ENCODE data around the gene BHLHA15.

Gene BHLHA15

DNA sequence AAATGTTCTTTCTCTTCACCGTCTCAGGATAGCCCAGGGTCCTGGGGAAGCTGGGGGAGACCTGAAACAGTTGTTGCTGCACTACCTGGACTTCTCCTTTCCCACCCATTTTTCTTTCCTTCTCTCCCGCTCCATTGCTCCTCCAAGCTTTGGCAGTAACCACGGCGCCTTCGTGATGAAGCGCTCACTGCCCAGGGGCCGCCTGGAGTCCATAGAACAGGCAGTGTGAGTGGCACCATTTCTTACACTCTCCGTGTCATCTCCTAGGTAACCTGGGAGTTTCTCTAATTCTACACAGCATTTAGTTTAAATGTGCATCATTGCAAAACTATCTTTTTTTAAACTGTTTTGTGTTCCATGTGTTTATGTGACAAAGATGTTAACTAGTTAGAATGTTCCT, 40.3 kb upstream of the BHLHA15 start:
- Histone ChIP-seq H3K4me3 (ENCODE audit: insufficient read depth, low read depth, low read length) (no peak overlapping the region), H3K4me1 (ENCODE audit: control insufficient read depth, insufficient read depth, low read length) (no peaks in the 10 kb centered on the region), H3K36me3 (ENCODE audit: control insufficient read depth, insufficient read depth, low read length) (no peaks in the 10 kb centered on the region), H3K27me3 (ENCODE audit: control insufficient read depth, insufficient read depth, low read length, poor library complexity, severe bottlenecking) (no peaks in the 10 kb centered on the region), H3K27ac (ENCODE audit: insufficient read depth, low read depth, low read length, poor library complexity, severe bottlenecking) (no peak overlapping the region), H3K9me3 (ENCODE audit: control insufficient read depth, low read length) (no peaks in the 10 kb centered on the region)
- WGBS, 2 experiments: 92 to 94% methylated on average over 8 of the region's 8 CpGs

DNA sequence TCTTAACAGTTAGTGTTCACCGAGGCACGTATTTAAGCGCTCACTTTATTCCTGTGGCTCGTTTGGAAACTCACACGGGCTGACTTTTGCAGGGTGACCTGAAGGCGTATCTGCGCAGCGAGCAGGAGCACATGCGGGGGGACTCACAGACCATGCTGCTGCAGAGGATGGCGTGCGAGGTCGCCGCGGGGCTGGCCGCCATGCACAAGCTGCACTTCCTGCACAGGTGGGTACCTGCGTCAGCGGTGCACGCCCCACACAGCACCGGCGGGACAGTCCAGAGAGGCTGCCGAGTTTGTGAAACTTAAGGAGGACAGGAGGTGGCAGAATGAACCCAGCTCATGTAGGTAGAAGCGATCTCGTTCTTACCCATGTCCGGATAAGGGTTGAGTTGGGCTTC, 39.8 kb upstream of the BHLHA15 start:
- 96% methylated on average over 24 of the region's 24 CpGs for WGBS, 2 experiments
- H3K27ac ChIP-seq (ENCODE audit: insufficient read depth, low read depth, low read length, poor library complexity, severe bottlenecking): no peak overlapping the region
- H3K36me3 ChIP-seq (ENCODE audit: control insufficient read depth, insufficient read depth, low read length): no peaks in the 10 kb centered on the region
- no peaks in the 10 kb centered on the region for H3K9me3 ChIP-seq (ENCODE audit: control insufficient read depth, low read length)
- H3K27me3 ChIP-seq (ENCODE audit: control insufficient read depth, insufficient read depth, low read length, poor library complexity, severe bottlenecking): no peaks in the 10 kb centered on the region
- no peak overlapping the region for H3K4me3 ChIP-seq (ENCODE audit: insufficient read depth, low read depth, low read length)
- no peaks in the 10 kb centered on the region for H3K4me1 ChIP-seq (ENCODE audit: control insufficient read depth, insufficient read depth, low read length)

DNA sequence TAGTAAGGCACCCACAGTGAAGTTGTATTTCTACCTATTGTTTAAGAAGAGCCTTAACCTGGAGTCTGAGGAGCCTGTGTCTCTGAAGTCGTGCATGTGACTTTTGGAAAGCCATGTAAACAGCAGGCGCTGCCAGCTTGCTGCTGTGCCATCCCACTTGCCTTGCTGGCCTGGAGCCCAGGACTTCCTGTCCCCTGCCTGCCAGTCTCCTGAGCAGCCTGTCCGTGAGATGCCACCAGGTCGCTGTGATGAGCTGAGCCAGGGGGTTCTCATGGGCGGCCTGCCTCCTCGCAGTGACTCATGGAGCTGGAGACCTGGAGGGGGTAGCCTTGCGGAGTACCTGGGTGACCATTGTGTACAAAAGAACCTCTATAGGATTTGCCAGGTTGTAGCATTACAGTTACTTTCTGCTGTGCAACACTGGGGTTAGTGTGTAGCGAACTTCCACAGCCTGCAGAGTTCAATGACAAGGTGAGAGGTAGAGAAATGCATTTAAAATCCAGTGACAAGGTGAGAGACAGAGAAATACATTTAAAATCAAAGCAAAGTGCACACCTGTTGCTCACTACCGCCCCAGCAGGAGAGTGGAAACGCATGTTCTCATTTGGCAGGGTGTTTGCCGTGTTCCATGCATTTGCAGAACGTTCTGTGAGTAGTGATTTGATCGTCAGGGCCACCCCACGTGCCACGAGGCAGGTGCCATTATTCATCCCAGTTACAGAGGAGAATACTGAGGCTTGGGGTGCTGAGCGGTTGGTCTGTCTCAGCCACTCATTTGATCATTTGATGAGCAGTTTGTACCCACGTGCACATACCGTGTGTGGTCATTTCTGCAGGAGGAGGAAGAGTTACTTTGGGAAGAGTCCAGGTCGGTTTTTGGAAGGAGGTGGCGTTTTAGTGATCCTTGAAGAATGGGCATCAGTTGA, 36.6 kb upstream of the BHLHA15 start:
- H3K4me1 ChIP-seq (ENCODE audit: control insufficient read depth, insufficient read depth, low read length): no peaks in the 10 kb centered on the region
- H3K9me3 ChIP-seq (ENCODE audit: control insufficient read depth, low read length): no peaks in the 10 kb centered on the region
- no peaks in the 10 kb centered on the region for H3K27me3 ChIP-seq (ENCODE audit: control insufficient read depth, insufficient read depth, low read length, poor library complexity, severe bottlenecking)
- H3K27ac ChIP-seq (ENCODE audit: insufficient read depth, low read depth, low read length, poor library complexity, severe bottlenecking): no peak overlapping the region
- WGBS, 2 experiments: 94 to 95% methylated on average over 20 of the region's 20 CpGs
- no peaks in the 10 kb centered on the region for H3K36me3 ChIP-seq (ENCODE audit: control insufficient read depth, insufficient read depth, low read length)
- H3K4me3 ChIP-seq (ENCODE audit: insufficient read depth, low read depth, low read length): no peak overlapping the region

DNA sequence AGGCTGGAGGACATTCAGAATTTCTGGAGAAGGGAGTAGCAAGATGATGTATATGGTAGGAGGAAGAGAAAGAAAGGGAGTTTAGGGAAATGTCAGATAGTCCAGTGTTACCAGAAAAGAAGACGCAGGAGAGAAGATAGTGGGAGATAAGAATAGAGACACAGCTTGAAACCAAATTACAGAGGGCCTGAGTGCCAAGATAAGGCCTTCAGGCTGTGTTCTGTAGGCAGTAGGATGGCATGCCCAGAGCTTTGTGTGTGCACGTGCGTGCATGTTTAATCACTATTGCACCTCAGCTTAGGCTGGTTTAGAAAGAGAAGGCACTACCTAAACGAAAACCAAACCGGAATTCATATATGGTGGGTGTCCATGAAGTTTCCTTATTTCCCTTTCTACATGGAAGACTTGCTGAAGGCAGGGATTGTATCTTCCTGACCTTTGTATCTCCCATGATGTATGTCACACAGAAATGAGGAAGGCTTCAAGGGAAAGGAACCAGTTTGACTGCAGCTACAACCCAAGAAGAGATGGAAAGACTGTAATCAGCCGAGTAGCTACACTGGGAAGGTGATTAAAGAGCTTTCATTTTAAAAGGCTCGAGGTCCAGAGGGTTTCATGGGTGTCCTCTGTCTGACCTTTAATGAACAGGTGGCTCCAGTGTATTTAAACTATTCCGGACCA, 35.8 kb upstream of the BHLHA15 start:
- H3K27me3 ChIP-seq (ENCODE audit: control insufficient read depth, insufficient read depth, low read length, poor library complexity, severe bottlenecking): no peaks in the 10 kb centered on the region
- no peak overlapping the region for H3K27ac ChIP-seq (ENCODE audit: insufficient read depth, low read depth, low read length, poor library complexity, severe bottlenecking)
- H3K4me3 ChIP-seq (ENCODE audit: insufficient read depth, low read depth, low read length): no peak overlapping the region
- H3K4me1 ChIP-seq (ENCODE audit: control insufficient read depth, insufficient read depth, low read length): no peaks in the 10 kb centered on the region
- 95% methylated on average over 8 of the region's 8 CpGs for WGBS, 2 experiments
- H3K9me3 ChIP-seq (ENCODE audit: control insufficient read depth, low read length): no peaks in the 10 kb centered on the region
- H3K36me3 ChIP-seq (ENCODE audit: control insufficient read depth, insufficient read depth, low read length): no peaks in the 10 kb centered on the region

DNA sequence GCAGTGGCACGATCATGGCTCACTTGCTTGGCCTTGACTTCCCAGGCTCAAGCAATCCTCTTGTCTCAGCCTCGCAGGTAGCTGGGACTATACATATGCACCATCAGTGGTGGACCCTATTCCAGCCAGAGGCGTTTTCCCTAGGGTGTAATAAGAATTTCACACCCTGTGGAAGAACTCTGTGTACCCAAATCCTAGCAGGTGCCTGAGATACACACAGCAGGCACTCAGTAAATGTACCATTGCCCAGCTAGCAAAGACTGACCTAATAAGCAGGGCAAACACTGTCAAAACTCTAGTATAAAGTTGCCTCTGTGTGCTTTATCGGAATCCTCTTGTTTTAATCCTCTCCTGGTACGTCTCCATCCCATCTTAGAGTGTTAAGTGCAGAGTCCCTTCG, 33.7 kb upstream of the BHLHA15 start:
- Histone ChIP-seq H3K27ac (ENCODE audit: insufficient read depth, low read depth, low read length, poor library complexity, severe bottlenecking) (no peak overlapping the region), H3K4me3 (ENCODE audit: insufficient read depth, low read depth, low read length) (no peak overlapping the region), H3K27me3 (ENCODE audit: control insufficient read depth, insufficient read depth, low read length, poor library complexity, severe bottlenecking) (no peaks in the 10 kb centered on the region), H3K9me3 (ENCODE audit: control insufficient read depth, low read length) (no peaks in the 10 kb centered on the region), H3K36me3 (ENCODE audit: control insufficient read depth, insufficient read depth, low read length) (no peaks in the 10 kb centered on the region), H3K4me1 (ENCODE audit: control insufficient read depth, insufficient read depth, low read length) (no peaks in the 10 kb centered on the region)
- WGBS, 2 experiments: 93 to 95% methylated on average over 6 of the region's 6 CpGs

DNA sequence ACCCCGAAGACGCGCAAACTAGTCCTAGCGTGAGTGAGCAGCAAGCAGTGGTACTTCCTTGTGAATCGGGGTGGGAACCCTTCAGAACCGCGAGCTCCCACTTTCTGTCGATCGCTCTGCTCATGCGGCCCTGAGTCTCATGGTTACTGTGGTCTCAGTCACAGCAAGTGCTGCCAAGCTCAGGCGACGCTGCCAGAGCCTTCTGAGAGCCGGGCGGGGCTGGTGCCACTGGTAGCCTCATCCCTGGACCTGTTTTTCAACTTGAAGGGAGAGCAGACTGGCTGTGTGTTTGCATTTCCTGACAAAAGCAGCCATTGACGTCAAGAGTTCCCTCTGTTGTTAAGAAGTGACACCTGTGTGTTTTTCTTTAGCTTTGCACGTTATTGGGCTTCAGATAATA, 32.9 kb upstream of the BHLHA15 start:
- H3K4me3 ChIP-seq (ENCODE audit: insufficient read depth, low read depth, low read length): no peak overlapping the region
- no peaks in the 10 kb centered on the region for H3K9me3 ChIP-seq (ENCODE audit: control insufficient read depth, low read length)
- 92 to 93% methylated on average over 16 of the region's 16 CpGs for WGBS, 2 experiments

DNA sequence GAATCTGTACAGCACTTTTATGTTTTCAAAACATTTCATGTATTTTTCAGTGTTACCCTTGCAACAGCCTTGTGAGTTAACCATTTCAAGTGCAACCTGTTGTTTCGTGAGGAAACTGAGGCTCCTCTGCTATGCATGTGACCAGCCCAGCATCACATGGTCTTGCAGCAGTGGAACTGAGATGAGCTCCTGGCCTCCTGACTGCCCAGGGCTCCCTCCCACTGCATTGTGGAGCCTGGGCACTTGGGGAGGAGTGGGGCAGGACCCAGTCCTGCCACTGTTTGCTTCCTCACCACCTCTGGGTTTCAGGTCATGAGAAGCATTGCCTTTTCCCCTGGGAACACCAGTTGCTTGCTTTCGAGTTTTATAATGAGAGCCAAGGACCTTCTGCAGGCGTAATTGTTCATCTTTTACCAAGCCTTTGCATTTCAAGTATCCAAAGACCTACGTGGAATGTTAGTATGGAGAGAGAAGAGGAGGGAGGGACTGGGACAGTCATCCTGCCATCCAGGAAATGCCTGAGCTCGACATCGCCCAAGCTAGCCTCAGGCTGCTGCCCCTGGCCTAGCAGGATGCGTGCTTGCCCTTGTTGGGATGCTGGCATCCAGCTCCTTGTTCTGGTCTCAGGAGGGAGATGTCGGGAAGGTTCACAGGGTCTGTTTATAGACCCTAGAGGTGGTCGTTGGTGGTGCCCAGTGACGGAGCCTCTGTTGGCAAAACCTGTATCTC, 32.3 kb upstream of the BHLHA15 start:
- H3K27ac ChIP-seq (ENCODE audit: insufficient read depth, low read depth, low read length, poor library complexity, severe bottlenecking): no peak overlapping the region
- no peaks in the 10 kb centered on the region for H3K36me3 ChIP-seq (ENCODE audit: control insufficient read depth, insufficient read depth, low read length)
- H3K9me3 ChIP-seq (ENCODE audit: control insufficient read depth, low read length): no peaks in the 10 kb centered on the region
- 91 to 92% methylated on average over 10 of the region's 10 CpGs for WGBS, 2 experiments
- H3K4me1 ChIP-seq (ENCODE audit: control insufficient read depth, insufficient read depth, low read length): no peaks in the 10 kb centered on the region
- H3K4me3 ChIP-seq (ENCODE audit: insufficient read depth, low read depth, low read length): no peak overlapping the region
- H3K27me3 ChIP-seq (ENCODE audit: control insufficient read depth, insufficient read depth, low read length, poor library complexity, severe bottlenecking): no peaks in the 10 kb centered on the region

More for the DNA sequence above, 32.9 kb upstream of the BHLHA15 start:
- no peaks in the 10 kb centered on the region for H3K27me3 ChIP-seq (ENCODE audit: control insufficient read depth, insufficient read depth, low read length, poor library complexity, severe bottlenecking)
- no peak overlapping the region for H3K27ac ChIP-seq (ENCODE audit: insufficient read depth, low read depth, low read length, poor library complexity, severe bottlenecking)
- H3K36me3 ChIP-seq (ENCODE audit: control insufficient read depth, insufficient read depth, low read length): no peaks in the 10 kb centered on the region
- no peaks in the 10 kb centered on the region for H3K4me1 ChIP-seq (ENCODE audit: control insufficient read depth, insufficient read depth, low read length)

DNA sequence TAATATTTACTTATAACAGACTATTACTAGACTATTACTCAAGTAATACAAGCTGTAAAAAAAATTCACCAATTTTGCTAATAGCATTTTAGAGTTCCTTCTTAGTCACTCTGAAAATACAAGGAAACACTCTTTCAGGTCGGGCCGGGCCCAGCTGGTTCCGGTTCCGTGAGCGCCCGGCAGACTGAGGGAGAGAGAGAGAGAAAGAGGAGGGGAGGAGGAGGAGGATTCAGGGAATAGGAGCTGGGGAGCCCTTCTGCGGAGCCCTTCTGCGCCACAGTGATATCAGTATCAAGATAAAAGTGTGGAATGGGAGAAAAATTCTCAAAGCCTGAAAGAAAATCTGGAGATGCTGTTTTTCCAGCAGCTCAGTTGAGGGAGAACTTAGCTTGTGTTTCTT, 30.5 kb upstream of the BHLHA15 start:
- Histone ChIP-seq H3K36me3 (ENCODE audit: control insufficient read depth, insufficient read depth, low read length) (no peaks in the 10 kb centered on the region), H3K9me3 (ENCODE audit: control insufficient read depth, low read length) (no peaks in the 10 kb centered on the region), H3K4me1 (ENCODE audit: control insufficient read depth, insufficient read depth, low read length) (no peaks in the 10 kb centered on the region), H3K27ac (ENCODE audit: insufficient read depth, low read depth, low read length, poor library complexity, severe bottlenecking) (no peak overlapping the region), H3K4me3 (ENCODE audit: insufficient read depth, low read depth, low read length) (no peak overlapping the region), H3K27me3 (ENCODE audit: control insufficient read depth, insufficient read depth, low read length, poor library complexity, severe bottlenecking) (no peaks in the 10 kb centered on the region)
- 94 to 97% methylated on average over 8 of the region's 8 CpGs for WGBS, 2 experiments

DNA sequence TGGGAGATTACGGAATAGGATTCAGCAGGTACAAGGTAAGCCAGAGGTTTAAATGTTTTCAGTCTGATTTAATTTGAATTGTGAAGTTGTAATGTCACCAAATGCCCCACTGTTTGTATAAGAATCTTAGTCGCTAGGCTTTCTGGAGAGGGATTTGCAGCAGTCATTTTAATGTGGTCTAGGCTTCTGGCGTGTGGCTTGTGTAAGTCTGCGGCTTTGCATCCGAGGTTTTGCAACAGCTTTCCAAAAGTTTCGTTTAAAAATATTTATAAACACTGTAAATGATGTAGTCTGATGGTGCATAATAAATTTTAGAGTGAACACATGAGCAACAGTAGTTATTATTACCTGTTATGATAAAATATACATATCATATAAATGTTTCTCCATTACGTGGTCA, 26.1 kb upstream of the BHLHA15 start:
- no peaks in the 10 kb centered on the region for H3K9me3 ChIP-seq (ENCODE audit: control insufficient read depth, low read length)
- H3K4me1 ChIP-seq (ENCODE audit: control insufficient read depth, insufficient read depth, low read length): no peaks in the 10 kb centered on the region
- 95 to 96% methylated on average over 6 to 7 of the region's 7 CpGs for WGBS, 2 experiments
- no peak overlapping the region for H3K4me3 ChIP-seq (ENCODE audit: insufficient read depth, low read depth, low read length)
- H3K36me3 ChIP-seq (ENCODE audit: control insufficient read depth, insufficient read depth, low read length): no peaks in the 10 kb centered on the region
- no peaks in the 10 kb centered on the region for H3K27me3 ChIP-seq (ENCODE audit: control insufficient read depth, insufficient read depth, low read length, poor library complexity, severe bottlenecking)
- no peak overlapping the region for H3K27ac ChIP-seq (ENCODE audit: insufficient read depth, low read depth, low read length, poor library complexity, severe bottlenecking)

All from ectodermal cell (in vitro differentiated cells).